ENCODE data around the gene SCD5. TPM values are rescaled to one million over a fixed set of nuclear protein-coding genes. Genes with fewer than 3 reads are reported as not detected.

The SCD5 gene
- total and polyA plus RNA-seq, 9 of the 15 experiments (the other 6 are each of a cell fraction or from before 2014, with no cell fraction given): 0.01 to 0.20 (median 0.03) TPM; not detected in 5

GRCh38 chr4:82712561-82712960 lies 86.0 kb downstream of the SCD5 start:
- no peaks in the 10 kb centered on the region for H3K9me1 ChIP-seq (ENCODE audit: control insufficient read depth, insufficient read depth, low read length)
- in situ Hi-C loops (cut with MboI): no loop called here
- H3K9me3 ChIP-seq (replicated peaks; ENCODE audit: control insufficient read depth, insufficient read depth, low read depth, low read length): no peaks in the 10 kb centered on the region
- H3K27me3 ChIP-seq (ENCODE audit: control insufficient read depth in 2 of 2, insufficient read depth in 2 of 2, low read length in 2 of 2): peaks cover 3 to 11% of the 10 kb centered on the region in 2 experiments; a peak in 3 of 5 replicates
- intact Hi-C loops (cut with micrococcal nuclease): no loop called here
- no peak for FAIRE-seq
- CTCF ChIA-PET (ENCODE audit: low intra/inter-chr PET ratio): no interaction called here
- no peak overlapping the region for H3K4me3 ChIP-seq
- H3K4me2 ChIP-seq (ENCODE audit: insufficient read depth, low read length): no peak overlapping the region
- H3K9ac ChIP-seq (ENCODE audit: insufficient read depth in 1 of 2, low read depth in 2 of 2, low read length in 2 of 2): no peak overlapping the region
- POLR2A ChIA-PET: no interaction called here
- 0 out of 3 replicates have a peak, but pooled peaks have one; percentile 27 for ATAC-seq
- no peaks in the 10 kb centered on the region for H4K20me1 ChIP-seq (replicated peaks; ENCODE audit: control insufficient read depth, insufficient read depth, low read length)
- H2AFZ ChIP-seq (ENCODE audit: low read depth, low read length): no peak overlapping the region
- 0% methylated on average over 5 of the region's 5 CpGs for WGBS (ENCODE audit: insufficient coverage, low coverage, missing lambda C conversion rate)
- H3K79me2 ChIP-seq (ENCODE audit: control insufficient read depth, insufficient read depth, low read length): no peaks in the 10 kb centered on the region
- TF ChIP-seq NONO (IDR thresholded peaks at IDR 0.05; ENCODE audit: low read depth in 2 of 2, low read length in 1 of 2): no peak
- 0 out of 4 replicates have a peak, but pooled peaks of 1 of the 2 experiments have one; percentile 35 for TF ChIP-seq NRF1 (conservative IDR thresholded peaks at IDR 0.05 in 1 of 2, IDR thresholded peaks at IDR 0.05 in 1 of 2)
- TF ChIP-seq FOXM1 (IDR thresholded peaks at IDR 0.05; ENCODE audit: low read depth): no peak
- TF ChIP-seq FOXM1 (CRISPR knock-in tag; IDR thresholded peaks at IDR 0.05; ENCODE audit: low read depth): no peak
- TF ChIP-seq TAL1 (IDR thresholded peaks at IDR 0.05): peak; percentile 14; the same call in 1 of the 2 replicates
- TF ChIP-seq, protein P1, sequence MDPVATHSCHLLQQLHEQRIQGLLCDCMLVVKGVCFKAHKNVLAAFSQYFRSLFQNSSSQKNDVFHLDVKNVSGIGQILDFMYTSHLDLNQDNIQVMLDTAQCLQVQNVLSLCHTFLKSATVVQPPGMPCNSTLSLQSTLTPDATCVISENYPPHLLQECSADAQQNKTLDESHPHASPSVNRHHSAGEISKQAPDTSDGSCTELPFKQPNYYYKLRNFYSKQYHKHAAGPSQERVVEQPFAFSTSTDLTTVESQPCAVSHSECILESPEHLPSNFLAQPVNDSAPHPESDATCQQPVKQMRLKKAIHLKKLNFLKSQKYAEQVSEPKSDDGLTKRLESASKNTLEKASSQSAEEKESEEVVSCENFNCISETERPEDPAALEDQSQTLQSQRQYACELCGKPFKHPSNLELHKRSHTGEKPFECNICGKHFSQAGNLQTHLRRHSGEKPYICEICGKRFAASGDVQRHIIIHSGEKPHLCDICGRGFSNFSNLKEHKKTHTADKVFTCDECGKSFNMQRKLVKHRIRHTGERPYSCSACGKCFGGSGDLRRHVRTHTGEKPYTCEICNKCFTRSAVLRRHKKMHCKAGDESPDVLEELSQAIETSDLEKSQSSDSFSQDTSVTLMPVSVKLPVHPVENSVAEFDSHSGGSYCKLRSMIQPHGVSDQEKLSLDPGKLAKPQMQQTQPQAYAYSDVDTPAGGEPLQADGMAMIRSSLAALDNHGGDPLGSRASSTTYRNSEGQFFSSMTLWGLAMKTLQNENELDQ (CRISPR knock-in tag; IDR thresholded peaks at IDR 0.05; ENCODE audit: borderline replicate concordance): no peak
- TF ChIP-seq, protein P2, sequence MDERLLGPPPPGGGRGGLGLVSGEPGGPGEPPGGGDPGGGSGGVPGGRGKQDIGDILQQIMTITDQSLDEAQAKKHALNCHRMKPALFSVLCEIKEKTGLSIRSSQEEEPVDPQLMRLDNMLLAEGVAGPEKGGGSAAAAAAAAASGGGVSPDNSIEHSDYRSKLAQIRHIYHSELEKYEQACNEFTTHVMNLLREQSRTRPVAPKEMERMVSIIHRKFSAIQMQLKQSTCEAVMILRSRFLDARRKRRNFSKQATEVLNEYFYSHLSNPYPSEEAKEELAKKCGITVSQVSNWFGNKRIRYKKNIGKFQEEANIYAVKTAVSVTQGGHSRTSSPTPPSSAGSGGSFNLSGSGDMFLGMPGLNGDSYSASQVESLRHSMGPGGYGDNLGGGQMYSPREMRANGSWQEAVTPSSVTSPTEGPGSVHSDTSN (CRISPR knock-in tag; IDR thresholded peaks at IDR 0.05; ENCODE audit: low read depth): no peak
- TF ChIP-seq, protein P2 (tag; conservative IDR thresholded peaks at IDR 0.05; ENCODE audit: low read depth): no peak
- no peak for TF ChIP-seq HNRNPLL (IDR thresholded peaks at IDR 0.05; ENCODE audit: low read depth, low read length, poor library complexity, severe bottlenecking)
- 0 out of 2 replicates have a peak, but pooled peaks have one; percentile 21 for TF ChIP-seq TCF3 (CRISPR knock-in tag; IDR thresholded peaks at IDR 0.05)
- 0 out of 2 replicates have a peak, but pooled peaks have one; percentile 8 for TF ChIP-seq CBFA2T2 (conservative IDR thresholded peaks at IDR 0.05)
- peak in 1 of 4 experiments; percentile 6 for DNase-seq (ENCODE audit: extremely low read depth in 1 of 4, low spot score in 3 of 4)
- H3K4me1 ChIP-seq (replicated peaks in 1 of 2; ENCODE audit: control insufficient read depth in 2 of 2, insufficient read depth in 2 of 2, low read length in 2 of 2): no peaks in the 10 kb centered on the region
- H3K36me3 ChIP-seq (ENCODE audit: control insufficient read depth, insufficient read depth, low read length): no peaks in the 10 kb centered on the region
- BruUV-seq (replicated peaks): no TSS peak
- H3K27ac ChIP-seq (ENCODE audit: extremely low read depth, low read depth, low read length): no peak overlapping the region
